Measurements from ENCODE around the gene CNST. TPM values are rescaled to one million over a fixed set of nuclear protein-coding genes. Genes with fewer than 3 reads are reported as not detected.
A peak's percentile ranks its signal among the peaks of the same experiment; 100 is the strongest.
"Not testable (repeated sequence)": the region's sequence is repeated elsewhere in the genome, so short reads cannot be mapped to it uniquely, and the experiment has no call there.

The CNST gene
- total RNA-seq, 2 experiments from 2014 or later = 22.1 to 25.3 TPM

- intact Hi-C loops (cut with micrococcal nuclease) = loop anchor here (1.0 to 2.0 kb wide), 2 partner anchors 19 to 40 kb away; no protein-coding TSS in a partner anchor
- Mint-ChIP-seq H3K27me3 (ENCODE audit: low read depth) (no peaks in the 10 kb centered on the region), H3K9me3 (no peaks in the 10 kb centered on the region), H3K36me3 (ENCODE audit: low read depth) (peaks cover 13% of the 10 kb centered on the region), H3K4me3 (no peak overlapping the region), H3K27ac (peak overlapping the region; percentile 33), H3K4me1 (ENCODE audit: low read depth) (peaks cover 52% of the 10 kb centered on the region)
- DNase-seq = no peak
- CTCF ChIA-PET = no interaction called here
These were observed 43.4 kb downstream of the CNST start for GRCh38 chr1:246609632-246610031.

- no peaks in the 10 kb centered on the region for H3K9me3 Mint-ChIP-seq
- CTCF ChIA-PET = interaction anchor here (1.0 to 1.8 kb wide), 3 partner anchors 11 to 43 kb away, joined by 3 to 5 read pairs (median 5); no protein-coding TSS in a partner anchor
- DNase-seq = no peak
- peaks cover 47% of the 10 kb centered on the region for H3K4me1 Mint-ChIP-seq (ENCODE audit: low read depth)
- no peaks in the 10 kb centered on the region for H3K27me3 Mint-ChIP-seq (ENCODE audit: low read depth)
- peak overlapping the region; percentile 53 for H3K27ac Mint-ChIP-seq
- H3K4me3 Mint-ChIP-seq = no peak overlapping the region
- H3K36me3 Mint-ChIP-seq (ENCODE audit: low read depth) = peaks cover 7% of the 10 kb centered on the region
- intact Hi-C loops (cut with micrococcal nuclease) = no loop called here
These were observed 47.0 kb downstream of the CNST start for GRCh38 chr1:246613096-246613758.

- Mint-ChIP-seq H3K9me3 (no peaks in the 10 kb centered on the region), H3K27ac (no peak overlapping the region), H3K4me3 (no peak overlapping the region), H3K27me3 (ENCODE audit: low read depth) (no peaks in the 10 kb centered on the region), H3K4me1 (ENCODE audit: low read depth) (peaks cover 14% of the 10 kb centered on the region), H3K36me3 (ENCODE audit: low read depth) (peaks cover 11% of the 10 kb centered on the region)
- CTCF ChIA-PET = interaction anchor here (0.8 kb wide), 1 partner anchor 68 kb away, joined by 3 read pairs; no protein-coding TSS in a partner anchor
- intact Hi-C loops (cut with micrococcal nuclease) = no loop called here
- DNase-seq = no peak
These were observed 50.9 kb downstream of the CNST start for GRCh38 chr1:246617156-246617555.

GRCh38 chr1:246617768-246618167 lies 51.5 kb downstream of the CNST start:
- H3K4me1 Mint-ChIP-seq (ENCODE audit: low read depth) = peaks cover 14% of the 10 kb centered on the region
- no peak overlapping the region for H3K4me3 Mint-ChIP-seq
- no peak for DNase-seq
- no peak overlapping the region for H3K27ac Mint-ChIP-seq
- H3K36me3 Mint-ChIP-seq (ENCODE audit: low read depth) = peaks cover 14% of the 10 kb centered on the region
- intact Hi-C loops (cut with micrococcal nuclease) = no loop called here
- H3K9me3 Mint-ChIP-seq = no peaks in the 10 kb centered on the region
- H3K27me3 Mint-ChIP-seq (ENCODE audit: low read depth) = no peaks in the 10 kb centered on the region
- CTCF ChIA-PET = no interaction called here

GRCh38 chr1:246618240-246618808 lies 52.1 kb downstream of the CNST start:
- intact Hi-C loops (cut with micrococcal nuclease) = no loop called here
- Mint-ChIP-seq H3K27ac (no peak overlapping the region), H3K4me1 (ENCODE audit: low read depth) (peaks cover 9% of the 10 kb centered on the region), H3K4me3 (no peak overlapping the region), H3K27me3 (ENCODE audit: low read depth) (no peaks in the 10 kb centered on the region), H3K9me3 (no peaks in the 10 kb centered on the region), H3K36me3 (ENCODE audit: low read depth) (peaks cover 14% of the 10 kb centered on the region)
- CTCF ChIA-PET = no interaction called here
- no peak for DNase-seq

- no peak overlapping the region for H3K4me3 Mint-ChIP-seq
- CTCF ChIA-PET = no interaction called here
- no peaks in the 10 kb centered on the region for H3K9me3 Mint-ChIP-seq
- H3K36me3 Mint-ChIP-seq (ENCODE audit: low read depth) = peaks cover 20% of the 10 kb centered on the region
- H3K27me3 Mint-ChIP-seq (ENCODE audit: low read depth) = no peaks in the 10 kb centered on the region
- intact Hi-C loops (cut with micrococcal nuclease) = no loop called here
- H3K27ac Mint-ChIP-seq = peak overlapping the region; percentile 16
- DNase-seq = no peak
- H3K4me1 Mint-ChIP-seq (ENCODE audit: low read depth) = no peaks in the 10 kb centered on the region
These were observed 55.9 kb downstream of the CNST start for GRCh38 chr1:246622035-246622652.

- no peak for DNase-seq
- Mint-ChIP-seq H3K36me3 (ENCODE audit: low read depth) (peaks cover 20% of the 10 kb centered on the region), H3K27me3 (ENCODE audit: low read depth) (no peaks in the 10 kb centered on the region), H3K9me3 (no peaks in the 10 kb centered on the region), H3K4me1 (ENCODE audit: low read depth) (peaks cover 7% of the 10 kb centered on the region), H3K4me3 (no peak overlapping the region), H3K27ac (no peak overlapping the region)
- CTCF ChIA-PET = interaction anchor here (0.6 kb wide), 1 partner anchor 56 kb away, joined by 5 read pairs; no protein-coding TSS in a partner anchor
- intact Hi-C loops (cut with micrococcal nuclease) = no loop called here
These were observed 57.8 kb downstream of the CNST start for GRCh38 chr1:246624091-246624490.

- no peak for DNase-seq
- Mint-ChIP-seq H3K4me1 (ENCODE audit: low read depth) (peaks cover 18% of the 10 kb centered on the region), H3K36me3 (ENCODE audit: low read depth) (peaks cover 15% of the 10 kb centered on the region), H3K27ac (peak overlapping the region; percentile 31), H3K27me3 (ENCODE audit: low read depth) (no peaks in the 10 kb centered on the region), H3K9me3 (no peaks in the 10 kb centered on the region), H3K4me3 (no peak overlapping the region)
- intact Hi-C loops (cut with micrococcal nuclease) = loop anchor here (2.0 kb wide), 2 partner anchors 20 to 62 kb away; partner anchors contain the start of genes CNST and TFB2M
- CTCF ChIA-PET = no interaction called here
These were observed 62.8 kb downstream of the CNST start for GRCh38 chr1:246629030-246629429.

- Mint-ChIP-seq H3K36me3 (ENCODE audit: low read depth) (peaks cover 16% of the 10 kb centered on the region), H3K9me3 (no peaks in the 10 kb centered on the region), H3K27ac (no peak overlapping the region), H3K4me3 (no peak overlapping the region), H3K27me3 (ENCODE audit: low read depth) (no peaks in the 10 kb centered on the region), H3K4me1 (ENCODE audit: low read depth) (peaks cover 18% of the 10 kb centered on the region)
- intact Hi-C loops (cut with micrococcal nuclease) = loop anchor here (2.0 kb wide), 2 partner anchors 21 to 63 kb away; partner anchors contain the start of genes CNST and TFB2M
- CTCF ChIA-PET = interaction anchor here (0.8 kb wide), 1 partner anchor 28 kb away, joined by 3 read pairs; no protein-coding TSS in a partner anchor
- no peak for DNase-seq
These were observed 63.7 kb downstream of the CNST start for GRCh38 chr1:246629976-246630375.

GRCh38 chr1:246631426-246631825 lies 65.2 kb downstream of the CNST start:
- H3K36me3 Mint-ChIP-seq (ENCODE audit: low read depth) = peaks cover 15% of the 10 kb centered on the region
- no peaks in the 10 kb centered on the region for H3K27me3 Mint-ChIP-seq (ENCODE audit: low read depth)
- no peak for DNase-seq
- no peak overlapping the region for H3K4me3 Mint-ChIP-seq
- no peak overlapping the region for H3K27ac Mint-ChIP-seq
- CTCF ChIA-PET = no interaction called here
- intact Hi-C loops (cut with micrococcal nuclease) = no loop called here
- H3K4me1 Mint-ChIP-seq (ENCODE audit: low read depth) = peaks cover 18% of the 10 kb centered on the region
- no peaks in the 10 kb centered on the region for H3K9me3 Mint-ChIP-seq

GRCh38 chr1:246632281-246633168 lies 66.3 kb downstream of the CNST start:
- no peak for DNase-seq
- peaks cover 10% of the 10 kb centered on the region for H3K36me3 Mint-ChIP-seq (ENCODE audit: low read depth)
- CTCF ChIA-PET = no interaction called here
- H3K4me1 Mint-ChIP-seq (ENCODE audit: low read depth) = peaks cover 18% of the 10 kb centered on the region
- H3K4me3 Mint-ChIP-seq = no peak overlapping the region
- intact Hi-C loops (cut with micrococcal nuclease) = no loop called here
- no peaks in the 10 kb centered on the region for H3K27me3 Mint-ChIP-seq (ENCODE audit: low read depth)
- H3K27ac Mint-ChIP-seq = no peak overlapping the region
- H3K9me3 Mint-ChIP-seq = no peaks in the 10 kb centered on the region

GRCh38 chr1:246634659-246635058 lies 68.4 kb downstream of the CNST start:
- H3K4me1 Mint-ChIP-seq (ENCODE audit: low read depth); H3K27me3 Mint-ChIP-seq (ENCODE audit: low read depth); H3K4me3 Mint-ChIP-seq; CTCF ChIA-PET; H3K9me3 Mint-ChIP-seq; intact Hi-C loops (cut with micrococcal nuclease); DNase-seq: not testable (repeated sequence)
- Mint-ChIP-seq H3K27ac (peak overlapping the region; percentile 34), H3K36me3 (ENCODE audit: low read depth) (peaks cover 10% of the 10 kb centered on the region)

Measured in activated naive CD4-positive, alpha-beta T cell treated with anti-CD3 and anti-CD28 coated beads for 36 hours (primary cell).